ENCODE data around the gene RBM17. TPM values are rescaled to one million over a fixed set of nuclear protein-coding genes. Genes with fewer than 3 reads are reported as not detected.

Gene RBM17
- total and polyA plus RNA-seq, 2 experiments from 2014 or later = 86.2 to 125 TPM

- H3K4me1 ChIP-seq (ENCODE audit: low read depth) = no peaks in the 10 kb centered on the region
- no peak for DNase-seq (ENCODE audit: low read depth in 1 of 2, low spot score in 1 of 2)
- no peak overlapping the region for H3K27ac ChIP-seq
- no peak overlapping the region for H3K4me3 ChIP-seq
- H3K36me3 ChIP-seq = no peaks in the 10 kb centered on the region
- H3K9me3 ChIP-seq (ENCODE audit: low read depth) = no peaks in the 10 kb centered on the region
- no peak for TF ChIP-seq CTCF (IDR thresholded peaks at IDR 0.05; ENCODE audit: low read depth, low read length)
- no peaks in the 10 kb centered on the region for H3K27me3 ChIP-seq
Measured at GRCh38 chr10:6080417-6080973, 8.3 kb upstream of the RBM17 start.

GRCh38 chr10:6082496-6083395, 6.1 kb upstream of the RBM17 start:
- DNase-seq (ENCODE audit: low read depth in 1 of 2, low spot score in 1 of 2) = peak in 1 of 2 donors; percentile 44
- no peaks in the 10 kb centered on the region for H3K4me1 ChIP-seq (ENCODE audit: low read depth)
- no peaks in the 10 kb centered on the region for H3K9me3 ChIP-seq (ENCODE audit: low read depth)
- no peak overlapping the region for H3K4me3 ChIP-seq
- no peak overlapping the region for H3K27ac ChIP-seq
- TF ChIP-seq CTCF (IDR thresholded peaks at IDR 0.05; ENCODE audit: low read depth, low read length) = no peak
- H3K36me3 ChIP-seq = no peaks in the 10 kb centered on the region
- H3K27me3 ChIP-seq = no peaks in the 10 kb centered on the region

- Histone ChIP-seq H3K27me3 (no peaks in the 10 kb centered on the region), H3K4me3 (no peak overlapping the region), H3K4me1 (ENCODE audit: low read depth) (no peaks in the 10 kb centered on the region), H3K36me3 (no peaks in the 10 kb centered on the region), H3K27ac (no peak overlapping the region), H3K9me3 (ENCODE audit: low read depth) (no peaks in the 10 kb centered on the region)
- peak in 1 of 2 donors; percentile 70 for DNase-seq (ENCODE audit: low read depth in 1 of 2, low spot score in 1 of 2)
- TF ChIP-seq CTCF (IDR thresholded peaks at IDR 0.05; ENCODE audit: low read depth, low read length) = no peak
Measured at GRCh38 chr10:6083523-6084475, 5.0 kb upstream of the RBM17 start.

- H3K9me3 ChIP-seq (ENCODE audit: low read depth) = no peaks in the 10 kb centered on the region
- peak; percentile 97 for TF ChIP-seq CTCF (IDR thresholded peaks at IDR 0.05; ENCODE audit: low read depth, low read length)
- H3K27me3 ChIP-seq = no peaks in the 10 kb centered on the region
- H3K36me3 ChIP-seq = no peaks in the 10 kb centered on the region
- DNase-seq (ENCODE audit: low read depth in 1 of 2, low spot score in 1 of 2) = peak; percentile 90 to 95
- peaks cover 6% of the 10 kb centered on the region for H3K4me1 ChIP-seq (ENCODE audit: low read depth)
- H3K4me3 ChIP-seq = no peak overlapping the region
- no peak overlapping the region for H3K27ac ChIP-seq
Measured at GRCh38 chr10:6086375-6087233, 2.2 kb upstream of the RBM17 start.

All from cardiac muscle cell (in vitro differentiated cells and primary cell).